Astrocyte (in vitro differentiated cells and primary cell): ENCODE measurements around the gene CALCOCO1. TPM values are rescaled to one million over a fixed set of nuclear protein-coding genes. Genes with fewer than 3 reads are reported as not detected.

Source experiments
- DNase-seq: peaks from one replicate; pipeline ENCODE4 v3.0.0-alpha.2; 2010; ENCODE audit warnings: low read depth
- FAIRE-seq: peaks from 2 replicates; lab custom pipeline; 2011; peaks lifted over from hg19 to GRCh38; lab: Jason Lieb, UNC
- H2AFZ ChIP-seq: 2 replicates; pipeline ENCODE4 v1.6.0; 2012; ENCODE audit warnings: low read depth, low read length, inconsistent platforms
- H3K27ac ChIP-seq: 2 replicates; pipeline ENCODE4 v1.5.1; 2011; ENCODE audit warnings: low read depth, low read length, inconsistent platforms
- H3K27me3 ChIP-seq: 2 replicates; pipeline ENCODE4 v1.6.0; 2011; ENCODE audit warnings: low read length, inconsistent platforms; ENCODE audit not compliant: insufficient read depth
- H3K36me3 ChIP-seq: 2 replicates; pipeline ENCODE4 v1.5.1; 2011; ENCODE audit warnings: low read length, inconsistent platforms; ENCODE audit not compliant: insufficient read depth
- H3K4me1 ChIP-seq: 2 replicates; pipeline ENCODE4 v1.5.1; 2011; ENCODE audit warnings: low read length, inconsistent platforms; ENCODE audit not compliant: insufficient read depth
- H3K4me2 ChIP-seq: 2 replicates; pipeline ENCODE4 v1.6.0; 2012; ENCODE audit warnings: low read length, inconsistent platforms
- H3K4me3 ChIP-seq: 2 replicates; pipeline ENCODE4 v1.5.1; 2011; ENCODE audit warnings: low read depth, mild to moderate bottlenecking, low read length, inconsistent platforms; ENCODE audit not compliant: insufficient read depth
- H3K79me2 ChIP-seq: 2 replicates; pipeline ENCODE4 v1.6.0; 2012; ENCODE audit warnings: mild to moderate bottlenecking, low read length, inconsistent platforms; ENCODE audit not compliant: insufficient read depth
- H3K9ac ChIP-seq: 2 replicates; pipeline ENCODE4 v1.6.0; 2012; ENCODE audit warnings: mild to moderate bottlenecking, low read length, inconsistent platforms
- H3K9me3 ChIP-seq: 2 replicates; pipeline ENCODE4 v1.5.1; 2012; ENCODE audit warnings: low read depth, mild to moderate bottlenecking, low read length, inconsistent platforms; ENCODE audit not compliant: insufficient read depth
- H4K20me1 ChIP-seq: 2 replicates; pipeline ENCODE4 v1.6.0; 2012; ENCODE audit warnings: low read length, inconsistent platforms; ENCODE audit not compliant: insufficient read depth
- H3K27ac Mint-ChIP-seq: one replicate; pipeline ENCODE4 v1.8.0; 2021; ENCODE audit warnings: mild to moderate bottlenecking, mixed read lengths; ENCODE audit not compliant: unreplicated experiment
- H3K27me3 Mint-ChIP-seq: one replicate; pipeline ENCODE4 v1.8.0; 2021; ENCODE audit warnings: low read depth, mixed read lengths; ENCODE audit not compliant: unreplicated experiment
- H3K36me3 Mint-ChIP-seq: one replicate; pipeline ENCODE4 v1.8.0; 2021; ENCODE audit warnings: low read depth, mixed read lengths; ENCODE audit not compliant: unreplicated experiment
- H3K4me1 Mint-ChIP-seq: one replicate; pipeline ENCODE4 v1.8.0; 2021; ENCODE audit warnings: low read depth, mixed read lengths; ENCODE audit not compliant: unreplicated experiment
- H3K4me3 Mint-ChIP-seq: one replicate; pipeline ENCODE4 v1.8.0; 2021; ENCODE audit warnings: mild to moderate bottlenecking, moderate library complexity, mixed read lengths; ENCODE audit not compliant: unreplicated experiment
- H3K9me3 Mint-ChIP-seq: one replicate; pipeline ENCODE4 v1.8.0; 2021; ENCODE audit warnings: mild to moderate bottlenecking, mixed read lengths; ENCODE audit not compliant: unreplicated experiment
- EZH2 ChIP-seq: IDR thresholded peaks from 2 replicates; pipeline ENCODE4 v1.6.1; 2012; ENCODE audit warnings: mild to moderate bottlenecking, low read length, inconsistent platforms; ENCODE audit not compliant: insufficient read depth
- total RNA-seq: library from RNA; stranded (reverse); gene quantifications from 2 replicates; pipeline ENCODE4 v1.2.1, GENCODE V29; 2021
- TF ChIP-seq, protein P1 (sequence below): IDR thresholded peaks from 2 replicates; pipeline ENCODE4 v1.5.1; 2011; ENCODE audit warnings: low read depth, mild to moderate bottlenecking, inconsistent platforms, low read length, moderate library complexity; ENCODE audit not compliant: insufficient read depth

The CALCOCO1 gene
- total RNA-seq, 1 donor from 2014 or later = 85.2 TPM

DNA sequence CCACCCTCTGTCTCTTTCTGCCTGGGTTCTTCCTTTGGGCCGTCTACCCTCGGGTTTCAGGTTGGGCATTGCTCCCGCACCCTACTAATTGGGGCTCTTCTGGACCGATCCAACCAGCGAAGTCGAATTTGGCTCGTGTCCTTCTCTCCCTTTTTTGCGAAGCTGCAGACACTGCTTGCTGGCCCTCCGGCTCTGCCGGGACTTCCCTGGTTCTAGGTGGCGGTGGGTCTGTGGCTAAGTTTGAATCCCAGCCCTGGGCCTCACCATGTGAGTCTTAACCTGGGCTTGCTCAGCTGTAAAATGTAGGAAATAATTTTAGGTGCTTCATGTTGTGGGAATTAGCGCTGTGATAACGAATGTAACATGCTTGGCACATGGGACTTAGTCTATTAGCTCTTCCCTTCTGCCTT, 24.9 kb upstream of the CALCOCO1 start:
- H3K9me3 Mint-ChIP-seq = no peaks in the 10 kb centered on the region
- H3K4me1 Mint-ChIP-seq = no peaks in the 10 kb centered on the region
- Histone ChIP-seq H3K4me1 (peaks cover 14% of the 10 kb centered on the region), H3K4me2 (peak overlapping the region; percentile 81), H3K9ac (no peak overlapping the region), H3K79me2 (no peaks in the 10 kb centered on the region), H3K27ac (no peak overlapping the region), H2AFZ (no peak overlapping the region), H3K4me3 (no peak overlapping the region), H3K27me3 (peaks cover 86% of the 10 kb centered on the region), H4K20me1 (peaks cover 11% of the 10 kb centered on the region), H3K36me3 (no peaks in the 10 kb centered on the region), H3K9me3 (no peaks in the 10 kb centered on the region)
- TF ChIP-seq, protein P1, sequence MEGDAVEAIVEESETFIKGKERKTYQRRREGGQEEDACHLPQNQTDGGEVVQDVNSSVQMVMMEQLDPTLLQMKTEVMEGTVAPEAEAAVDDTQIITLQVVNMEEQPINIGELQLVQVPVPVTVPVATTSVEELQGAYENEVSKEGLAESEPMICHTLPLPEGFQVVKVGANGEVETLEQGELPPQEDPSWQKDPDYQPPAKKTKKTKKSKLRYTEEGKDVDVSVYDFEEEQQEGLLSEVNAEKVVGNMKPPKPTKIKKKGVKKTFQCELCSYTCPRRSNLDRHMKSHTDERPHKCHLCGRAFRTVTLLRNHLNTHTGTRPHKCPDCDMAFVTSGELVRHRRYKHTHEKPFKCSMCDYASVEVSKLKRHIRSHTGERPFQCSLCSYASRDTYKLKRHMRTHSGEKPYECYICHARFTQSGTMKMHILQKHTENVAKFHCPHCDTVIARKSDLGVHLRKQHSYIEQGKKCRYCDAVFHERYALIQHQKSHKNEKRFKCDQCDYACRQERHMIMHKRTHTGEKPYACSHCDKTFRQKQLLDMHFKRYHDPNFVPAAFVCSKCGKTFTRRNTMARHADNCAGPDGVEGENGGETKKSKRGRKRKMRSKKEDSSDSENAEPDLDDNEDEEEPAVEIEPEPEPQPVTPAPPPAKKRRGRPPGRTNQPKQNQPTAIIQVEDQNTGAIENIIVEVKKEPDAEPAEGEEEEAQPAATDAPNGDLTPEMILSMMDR = no peak
- TF ChIP-seq EZH2 = peak; percentile 90
- H3K27ac Mint-ChIP-seq = no peak overlapping the region
- no peak overlapping the region for H3K4me3 Mint-ChIP-seq
- H3K36me3 Mint-ChIP-seq = no peaks in the 10 kb centered on the region
- FAIRE-seq (no peak), DNase-seq (no peak)
- peaks cover 12% of the 10 kb centered on the region for H3K27me3 Mint-ChIP-seq

DNA sequence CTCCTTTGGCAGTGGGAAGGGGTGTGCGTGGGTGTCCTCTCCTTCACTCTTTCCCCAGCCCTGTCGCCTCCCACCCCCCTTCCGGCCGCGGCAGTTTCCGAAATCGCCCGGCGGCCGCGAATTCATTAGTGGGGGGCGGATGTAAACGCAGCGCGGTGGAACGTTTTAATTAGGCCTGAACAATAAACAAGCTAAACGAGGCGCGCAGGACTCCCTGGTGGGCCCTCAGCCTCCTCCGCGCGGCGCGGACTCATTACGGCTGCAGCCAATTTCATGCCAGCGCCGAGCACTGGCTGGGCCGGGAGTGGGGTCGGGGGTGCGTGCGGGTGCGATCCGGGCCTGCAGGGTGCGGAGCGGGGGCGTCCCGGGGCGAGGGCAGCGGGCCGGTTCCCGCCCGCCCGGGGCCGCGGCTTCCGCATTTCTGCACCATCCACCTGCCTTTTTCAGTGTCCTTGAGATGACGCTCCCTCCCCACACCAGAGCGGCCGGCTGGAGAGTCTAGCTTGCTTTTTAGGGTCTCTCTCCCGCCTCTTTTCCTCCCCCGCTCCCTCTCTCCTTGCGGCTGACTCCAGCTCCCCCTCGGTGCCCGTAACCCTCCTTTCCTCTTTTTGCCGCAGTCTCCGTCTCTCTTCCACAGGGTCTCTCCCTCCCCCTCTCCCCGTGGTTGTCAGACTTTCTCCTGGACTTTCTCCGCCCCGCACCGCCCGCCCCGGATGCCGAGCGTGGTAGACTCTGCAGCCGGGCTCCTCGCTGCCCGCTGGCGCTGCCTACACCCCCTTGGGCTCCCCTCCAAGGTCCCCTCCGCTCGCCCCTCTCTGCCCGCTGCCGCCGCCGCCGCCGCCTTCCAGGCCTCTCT, 24.3 kb upstream of the CALCOCO1 start, which contains the start of gene CISTR:
CISTR (minus strand) TSS at position 644 of the 856 bp plus-strand sequence.
- Histone ChIP-seq H3K9me3 (no peaks in the 10 kb centered on the region), H3K4me2 (peak within 1 kb of the TSS; percentile 81), H3K4me3 (peak within 1 kb of the TSS; percentile 31), H3K27ac (no peak within 1 kb of the TSS), H2AFZ (peak within 1 kb of the TSS; percentile 57), H3K4me1 (peaks cover 14% of the 10 kb centered on the region), H3K9ac (no peak within 1 kb of the TSS), H3K79me2 (no peaks in the 10 kb centered on the region), H4K20me1 (peaks cover 16% of the 10 kb centered on the region), H3K36me3 (no peaks in the 10 kb centered on the region), H3K27me3 (peaks cover 89% of the 10 kb centered on the region)
- Mint-ChIP-seq H3K27me3 (peaks cover 11% of the 10 kb centered on the region), H3K4me3 (peak within 1 kb of the TSS; percentile 75), H3K27ac (no peak within 1 kb of the TSS), H3K4me1 (no peaks in the 10 kb centered on the region), H3K36me3 (no peaks in the 10 kb centered on the region), H3K9me3 (no peaks in the 10 kb centered on the region)
- no peak for FAIRE-seq
- TF ChIP-seq EZH2 = peak; percentile 97
- TF ChIP-seq, protein P1 = no peak
- no peak for DNase-seq
